ENCODE results near the gene ZNF627. TPM values are rescaled to one million over a fixed set of nuclear protein-coding genes. Genes with fewer than 3 reads are reported as not detected.
"Not testable (repeated sequence)": the region's sequence is repeated elsewhere in the genome, so short reads cannot be mapped to it uniquely, and the experiment has no call there.

ZNF627 gene
- total and polyA plus RNA-seq, 9 donors = 14.4 to 31.5 (median 17.5) TPM

- Histone ChIP-seq H3K9me3 (no peaks in the 10 kb centered on the region), H3K4me3 (no peak overlapping the region), H3K36me3 (no peaks in the 10 kb centered on the region), H3K4me1 (ENCODE audit: insufficient read depth) (peaks cover 3% of the 10 kb centered on the region), H3K27ac (no peak overlapping the region), H3K27me3 (no peaks in the 10 kb centered on the region)
- WGBS, 3 donors = 69 to 79% (median 75%) methylated on average over 8 of the region's 8 CpGs
- DNase-seq = no peak
- intact Hi-C loops (cut with DNase I) = no loop called here
- TF ChIP-seq POLR2A (IDR thresholded peaks at IDR 0.05) (no peak), CTCF (IDR thresholded peaks at IDR 0.05) (no peak), EP300 (IDR thresholded peaks at IDR 0.05) (no peak)
Measured at GRCh38 chr19:11563532-11563931, 33.8 kb upstream of the ZNF627 start.

GRCh38 chr19:11564082-11564807, 33.0 kb upstream of the ZNF627 start:
- H3K9me3 ChIP-seq; H3K27ac ChIP-seq; H3K27me3 ChIP-seq; H3K4me1 ChIP-seq (ENCODE audit: insufficient read depth); intact Hi-C loops (cut with DNase I); DNase-seq; H3K36me3 ChIP-seq; H3K4me3 ChIP-seq: not testable (repeated sequence)
- 91 to 96% (median 93%) methylated on average over 6 of the region's 6 CpGs for whole genome bisulfite sequencing, 3 donors

GRCh38 chr19:11565649-11565980, 31.7 kb upstream of the ZNF627 start:
- 84 to 90% (median 87%) methylated on average over 5 of the region's 5 CpGs for WGBS, 3 donors
- H3K27me3 ChIP-seq; H3K9me3 ChIP-seq; intact Hi-C loops (cut with DNase I); DNase-seq; H3K4me1 ChIP-seq (ENCODE audit: insufficient read depth); H3K36me3 ChIP-seq; H3K27ac ChIP-seq; H3K4me3 ChIP-seq: not testable (repeated sequence)

- H3K27ac ChIP-seq = no peak overlapping the region
- no peaks in the 10 kb centered on the region for H3K9me3 ChIP-seq
- TF ChIP-seq POLR2A (IDR thresholded peaks at IDR 0.05) (no peak), EP300 (IDR thresholded peaks at IDR 0.05) (no peak), CTCF (IDR thresholded peaks at IDR 0.05) (no peak)
- 85 to 95% (median 90%) methylated on average over 2 of the region's 2 CpGs for WGBS, 3 donors
- intact Hi-C loops (cut with DNase I) = no loop called here
- H3K4me1 ChIP-seq (ENCODE audit: insufficient read depth) = no peaks in the 10 kb centered on the region
- no peaks in the 10 kb centered on the region for H3K36me3 ChIP-seq
- DNase-seq = no peak
- H3K27me3 ChIP-seq = no peaks in the 10 kb centered on the region
- H3K4me3 ChIP-seq = no peak overlapping the region
Measured at GRCh38 chr19:11566164-11566563, 31.1 kb upstream of the ZNF627 start.

GRCh38 chr19:11570039-11570462, 27.2 kb upstream of the ZNF627 start:
- TF ChIP-seq CTCF (IDR thresholded peaks at IDR 0.05) (no peak), POLR2A (IDR thresholded peaks at IDR 0.05) (no peak), EP300 (IDR thresholded peaks at IDR 0.05) (no peak)
- WGBS, 3 donors = 53 to 63% (median 63%) methylated on average over 5 of the region's 5 CpGs

GRCh38 chr19:11573354-11573753, 23.9 kb upstream of the ZNF627 start:
- intact Hi-C loops (cut with DNase I); H3K4me3 ChIP-seq; H3K27ac ChIP-seq; H3K4me1 ChIP-seq (ENCODE audit: insufficient read depth); H3K36me3 ChIP-seq; DNase-seq; H3K9me3 ChIP-seq; H3K27me3 ChIP-seq: not testable (repeated sequence)
- whole genome bisulfite sequencing, 3 donors = 75 to 87% (median 79%) methylated on average over 6 of the region's 6 CpGs

More at GRCh38 chr19:11570039-11570462, 27.2 kb upstream of the ZNF627 start:
- Histone ChIP-seq H3K36me3 (no peaks in the 10 kb centered on the region), H3K4me1 (ENCODE audit: insufficient read depth) (no peaks in the 10 kb centered on the region), H3K9me3 (no peaks in the 10 kb centered on the region), H3K27me3 (no peaks in the 10 kb centered on the region), H3K4me3 (no peak overlapping the region), H3K27ac (no peak overlapping the region)
- DNase-seq = no peak
- intact Hi-C loops (cut with DNase I) = no loop called here

- H3K36me3 ChIP-seq = not testable (repeated sequence)
Measured at GRCh38 chr19:11573763-11574162, 23.5 kb upstream of the ZNF627 start.

More at GRCh38 chr19:11573763-11574162, 23.5 kb upstream of the ZNF627 start:
- DNase-seq; intact Hi-C loops (cut with DNase I); H3K9me3 ChIP-seq; H3K27me3 ChIP-seq; H3K4me3 ChIP-seq; H3K4me1 ChIP-seq (ENCODE audit: insufficient read depth); H3K27ac ChIP-seq: not testable (repeated sequence)
- WGBS, 3 donors = 71 to 95% (median 94%) methylated on average over 4 of the region's 4 CpGs

Data from ovary (tissue), 9 donors.